ENCODE measurements around the gene UBA1. TPM values are rescaled to one million over a fixed set of nuclear protein-coding genes. Genes with fewer than 3 reads are reported as not detected.

Gene UBA1
- total and polyA plus RNA-seq, 2 of the 8 experiments (the other 6 are each of a cell fraction or from before 2014, with no cell fraction given) = 313 to 458 TPM

DNA sequence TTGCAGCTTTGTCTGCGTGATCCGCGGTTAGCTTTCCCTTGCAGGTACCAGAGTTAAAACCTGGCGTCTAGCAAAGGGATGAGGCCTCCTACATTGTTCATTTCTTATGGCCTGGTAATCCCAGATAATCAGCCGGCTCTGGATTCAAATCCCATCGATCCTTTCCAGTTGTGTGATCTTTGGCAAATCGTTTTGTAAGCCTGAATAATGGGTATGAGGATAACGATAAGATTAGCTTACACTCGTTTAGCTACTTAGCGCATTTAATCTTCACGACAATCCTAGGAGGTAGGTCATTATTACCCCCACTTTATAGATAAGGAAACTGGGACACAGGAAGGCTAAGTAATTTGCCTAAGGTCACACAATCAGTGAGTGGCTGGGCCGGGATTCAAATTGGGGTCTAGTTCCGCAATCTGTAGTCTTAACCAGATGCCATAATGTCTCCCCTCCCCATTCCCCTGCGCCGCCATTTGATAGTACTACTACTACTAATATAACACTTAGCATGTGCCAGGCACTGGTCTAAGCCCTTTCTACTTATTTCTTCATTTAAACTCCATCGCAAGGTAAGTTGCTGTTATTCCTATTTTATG lies 1.7 kb upstream of the UBA1 start (continued):
- TF ChIP-seq, protein P1, sequence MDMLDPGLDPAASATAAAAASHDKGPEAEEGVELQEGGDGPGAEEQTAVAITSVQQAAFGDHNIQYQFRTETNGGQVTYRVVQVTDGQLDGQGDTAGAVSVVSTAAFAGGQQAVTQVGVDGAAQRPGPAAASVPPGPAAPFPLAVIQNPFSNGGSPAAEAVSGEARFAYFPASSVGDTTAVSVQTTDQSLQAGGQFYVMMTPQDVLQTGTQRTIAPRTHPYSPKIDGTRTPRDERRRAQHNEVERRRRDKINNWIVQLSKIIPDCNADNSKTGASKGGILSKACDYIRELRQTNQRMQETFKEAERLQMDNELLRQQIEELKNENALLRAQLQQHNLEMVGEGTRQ (IDR thresholded peaks at IDR 0.05; ENCODE audit: low read length) = no peak
- TF ChIP-seq HDAC6 (IDR thresholded peaks at IDR 0.05; ENCODE audit: low read depth, low read length) = no peak

Measured in H1 (cell line).